SK-N-SH treated with all-trans-retinoic acid at 6 μM for 48 hours (cell line): ENCODE results near the gene DEDD.

ENCODE experiments used
- BACH2 ChIP-seq: fragments of 250-450 bp; sonication (Bioruptor Pico); IDR thresholded peaks from 2 replicates; pipeline ENCODE4 v1.9.0; 2021; ENCODE audit warnings: mild to moderate bottlenecking, borderline replicate concordance
- RARB ChIP-seq: fragments of 250-450 bp; sonication (Bioruptor Pico); IDR thresholded peaks from 2 replicates; pipeline ENCODE4 v1.8.0; 2021; ENCODE audit warnings: mild to moderate bottlenecking, moderate library complexity
- TOX ChIP-seq: fragments of 250-450 bp; sonication (Bioruptor Pico); IDR thresholded peaks from 2 replicates; pipeline ENCODE4 v1.8.0; 2021; ENCODE audit warnings: mild to moderate bottlenecking, moderate library complexity, borderline replicate concordance
- ZFP3 ChIP-seq: fragments of 250-450 bp; sonication (Bioruptor Pico); IDR thresholded peaks from 2 replicates; pipeline ENCODE4 v1.5.0; 2020; ENCODE audit warnings: mild to moderate bottlenecking, moderate library complexity
- TF ChIP-seq, protein P1 (sequence below): fragments of 250-450 bp; sonication (Bioruptor Pico); IDR thresholded peaks from 2 replicates; pipeline ENCODE4 v1.8.0; 2020; ENCODE audit warnings: mild to moderate bottlenecking, moderate library complexity, borderline replicate concordance

DNA sequence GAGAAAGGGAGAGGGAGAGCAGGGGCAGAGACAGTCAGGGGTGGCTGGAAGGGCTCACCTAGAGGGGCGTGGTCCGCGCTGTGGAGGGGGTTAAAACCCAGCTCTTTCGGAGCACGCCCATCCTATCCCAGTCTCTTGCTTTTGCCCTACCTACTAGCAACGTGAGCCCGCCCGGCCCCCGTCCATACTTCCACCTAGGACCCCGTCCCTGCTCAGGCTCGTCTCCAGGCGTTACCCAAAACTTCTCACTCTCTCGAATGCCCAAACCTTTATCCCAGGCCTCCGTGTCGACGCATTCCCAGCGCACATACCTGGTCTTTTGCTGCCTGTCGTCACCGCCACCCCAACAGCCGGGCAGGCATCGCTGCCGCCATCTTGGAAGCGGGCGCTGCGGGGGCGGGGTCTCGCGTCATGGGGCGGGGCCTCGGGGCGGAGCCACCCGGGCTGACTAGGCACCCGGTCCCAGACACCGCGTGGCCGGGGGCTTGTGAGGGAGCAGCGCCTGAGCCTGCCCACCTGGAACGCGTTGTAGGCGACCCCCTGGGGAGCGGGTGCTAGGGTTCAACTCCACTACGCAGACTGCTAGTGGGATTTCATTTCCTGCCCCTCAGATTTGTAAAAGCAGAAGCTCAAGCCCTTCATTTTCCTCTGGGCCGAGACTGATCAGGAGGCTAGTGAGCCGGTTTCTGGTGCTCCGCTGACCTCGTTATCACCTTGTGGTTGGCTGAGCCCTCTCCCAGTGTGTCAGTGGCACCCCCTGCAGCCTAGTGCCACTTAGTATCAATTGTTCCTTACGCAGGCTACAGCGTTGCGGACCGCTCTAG is 44.9 kb upstream of the DEDD start, which contains the start of gene B4GALT3:
- TF ChIP-seq, protein P1, sequence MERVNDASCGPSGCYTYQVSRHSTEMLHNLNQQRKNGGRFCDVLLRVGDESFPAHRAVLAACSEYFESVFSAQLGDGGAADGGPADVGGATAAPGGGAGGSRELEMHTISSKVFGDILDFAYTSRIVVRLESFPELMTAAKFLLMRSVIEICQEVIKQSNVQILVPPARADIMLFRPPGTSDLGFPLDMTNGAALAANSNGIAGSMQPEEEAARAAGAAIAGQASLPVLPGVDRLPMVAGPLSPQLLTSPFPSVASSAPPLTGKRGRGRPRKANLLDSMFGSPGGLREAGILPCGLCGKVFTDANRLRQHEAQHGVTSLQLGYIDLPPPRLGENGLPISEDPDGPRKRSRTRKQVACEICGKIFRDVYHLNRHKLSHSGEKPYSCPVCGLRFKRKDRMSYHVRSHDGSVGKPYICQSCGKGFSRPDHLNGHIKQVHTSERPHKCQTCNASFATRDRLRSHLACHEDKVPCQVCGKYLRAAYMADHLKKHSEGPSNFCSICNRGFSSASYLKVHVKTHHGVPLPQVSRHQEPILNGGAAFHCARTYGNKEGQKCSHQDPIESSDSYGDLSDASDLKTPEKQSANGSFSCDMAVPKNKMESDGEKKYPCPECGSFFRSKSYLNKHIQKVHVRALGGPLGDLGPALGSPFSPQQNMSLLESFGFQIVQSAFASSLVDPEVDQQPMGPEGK: no peak
- TF ChIP-seq BACH2: no peak
- TF ChIP-seq ZFP3 (CRISPR knock-in tag): 0 out of 2 replicates have a peak, but pooled peaks have one; percentile 10
- no peak for TF ChIP-seq TOX (CRISPR knock-in tag)
- no peak for TF ChIP-seq RARB (CRISPR knock-in tag)
